ENCODE results near the gene AASDHPPT.

DNA sequence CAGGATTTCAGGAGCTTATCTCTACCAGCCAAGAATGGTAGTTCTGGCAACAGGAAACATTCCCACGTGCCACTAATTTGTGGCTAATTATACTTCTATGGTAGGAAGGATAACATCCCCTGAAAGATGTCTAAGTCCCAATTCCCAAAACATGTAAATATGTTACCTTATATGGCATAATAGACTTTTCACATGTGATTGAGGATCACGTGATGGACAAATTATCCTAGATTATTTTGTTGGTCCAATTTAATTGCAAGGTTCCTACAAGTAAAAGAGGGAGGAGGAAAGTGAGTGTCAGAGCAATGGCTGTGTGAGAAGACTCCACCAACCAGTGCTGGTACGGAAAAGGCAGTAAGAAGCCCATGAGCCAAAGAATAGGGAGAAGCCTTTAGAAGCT, 45.5 kb upstream of the AASDHPPT start:
- TF ChIP-seq, protein P1, sequence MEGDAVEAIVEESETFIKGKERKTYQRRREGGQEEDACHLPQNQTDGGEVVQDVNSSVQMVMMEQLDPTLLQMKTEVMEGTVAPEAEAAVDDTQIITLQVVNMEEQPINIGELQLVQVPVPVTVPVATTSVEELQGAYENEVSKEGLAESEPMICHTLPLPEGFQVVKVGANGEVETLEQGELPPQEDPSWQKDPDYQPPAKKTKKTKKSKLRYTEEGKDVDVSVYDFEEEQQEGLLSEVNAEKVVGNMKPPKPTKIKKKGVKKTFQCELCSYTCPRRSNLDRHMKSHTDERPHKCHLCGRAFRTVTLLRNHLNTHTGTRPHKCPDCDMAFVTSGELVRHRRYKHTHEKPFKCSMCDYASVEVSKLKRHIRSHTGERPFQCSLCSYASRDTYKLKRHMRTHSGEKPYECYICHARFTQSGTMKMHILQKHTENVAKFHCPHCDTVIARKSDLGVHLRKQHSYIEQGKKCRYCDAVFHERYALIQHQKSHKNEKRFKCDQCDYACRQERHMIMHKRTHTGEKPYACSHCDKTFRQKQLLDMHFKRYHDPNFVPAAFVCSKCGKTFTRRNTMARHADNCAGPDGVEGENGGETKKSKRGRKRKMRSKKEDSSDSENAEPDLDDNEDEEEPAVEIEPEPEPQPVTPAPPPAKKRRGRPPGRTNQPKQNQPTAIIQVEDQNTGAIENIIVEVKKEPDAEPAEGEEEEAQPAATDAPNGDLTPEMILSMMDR (IDR thresholded peaks at IDR 0.05), result no peak
- no peak for TF ChIP-seq POLR2A (IDR thresholded peaks at IDR 0.05)
- no peak for TF ChIP-seq POLR2AphosphoS5 (IDR thresholded peaks at IDR 0.05)
- no peak for TF ChIP-seq EP300 (IDR thresholded peaks at IDR 0.05; ENCODE audit: low read depth)
